ENCODE results near the gene PEAR1. TPM values are rescaled to one million over a fixed set of nuclear protein-coding genes. Genes with fewer than 3 reads are reported as not detected.
A peak's percentile ranks its signal among the peaks of the same experiment; 100 is the strongest.

The PEAR1 gene
- total RNA-seq, 1 experiment from 2014 or later: 0.23 TPM

DNA sequence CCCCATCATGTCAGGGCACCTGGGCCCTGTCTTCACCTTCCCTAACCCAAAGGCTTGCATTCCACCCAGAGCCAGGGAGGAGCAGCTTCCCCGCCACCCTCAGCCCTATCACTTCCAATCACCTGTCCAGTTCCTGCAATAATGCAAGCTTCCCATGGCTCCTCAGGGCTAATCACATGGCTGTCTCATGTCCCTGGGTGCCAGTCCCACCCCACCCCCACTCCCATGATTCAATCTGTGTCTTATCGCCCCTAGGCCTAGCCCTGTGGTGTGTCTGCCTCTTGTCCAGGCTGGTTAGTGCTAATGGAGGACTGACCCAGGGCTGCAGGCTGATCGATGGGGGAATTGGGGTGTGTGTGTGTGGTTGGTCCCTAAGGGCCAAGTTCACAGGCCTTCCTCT, 11.0 kb upstream of the PEAR1 start:
- DNase-seq (ENCODE audit: low read depth): no peak

DNA sequence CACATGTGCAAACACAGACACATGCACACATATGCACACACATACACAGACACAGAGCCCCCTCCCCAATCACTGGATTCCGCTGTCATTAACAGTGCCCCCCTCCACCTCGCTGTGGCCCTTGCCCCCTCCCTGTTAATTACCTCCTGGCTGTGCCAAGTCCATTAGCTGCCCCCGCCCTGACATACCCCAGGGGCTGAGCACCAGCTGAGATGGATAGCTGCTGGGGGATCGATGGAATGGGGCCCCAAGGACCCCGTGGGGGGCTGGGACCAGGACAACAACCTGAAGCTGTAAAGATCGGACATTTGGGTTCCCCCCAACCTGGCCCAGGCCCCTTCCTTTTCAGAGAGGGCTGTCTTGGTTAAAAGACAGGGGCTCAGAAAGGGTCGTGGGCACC, 9.6 kb upstream of the PEAR1 start:
- DNase-seq (ENCODE audit: low read depth): no peak

DNA sequence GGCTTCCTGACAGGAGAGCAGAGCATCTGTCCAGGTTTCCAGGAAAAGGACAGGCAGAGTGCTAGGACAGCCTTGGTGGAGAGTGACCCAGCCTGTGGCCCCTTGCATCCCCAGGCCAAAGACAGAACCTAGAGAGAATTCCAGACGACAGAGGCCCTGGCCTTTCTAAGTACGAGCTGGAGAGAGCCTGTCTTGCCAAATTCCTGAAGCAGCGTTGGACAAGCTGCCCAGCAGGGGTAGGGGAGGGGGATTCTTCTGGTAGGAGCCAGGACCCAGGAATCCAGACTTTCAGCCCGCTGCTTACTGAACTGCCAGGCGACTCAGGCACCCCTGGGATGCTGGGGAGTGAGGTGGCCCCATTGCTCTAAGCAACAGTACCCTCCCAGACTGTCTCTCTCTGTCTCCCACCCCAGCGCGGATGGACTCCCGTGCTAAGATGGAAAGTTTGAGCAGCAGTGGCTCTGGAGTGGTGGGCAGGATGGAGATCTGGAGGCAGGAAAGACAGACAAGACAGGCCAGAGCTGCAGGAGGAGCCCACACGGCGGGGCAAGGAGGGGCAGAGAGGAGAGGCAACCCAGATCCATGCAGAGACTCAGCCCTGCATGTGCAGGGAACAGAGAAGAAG, 8.8 kb upstream of the PEAR1 start:
- no peak for DNase-seq (ENCODE audit: low read depth)

- no peak for DNase-seq (ENCODE audit: low read depth)
Measured at GRCh38 chr1:156885314-156885713, 8.2 kb upstream of the PEAR1 start.

DNA sequence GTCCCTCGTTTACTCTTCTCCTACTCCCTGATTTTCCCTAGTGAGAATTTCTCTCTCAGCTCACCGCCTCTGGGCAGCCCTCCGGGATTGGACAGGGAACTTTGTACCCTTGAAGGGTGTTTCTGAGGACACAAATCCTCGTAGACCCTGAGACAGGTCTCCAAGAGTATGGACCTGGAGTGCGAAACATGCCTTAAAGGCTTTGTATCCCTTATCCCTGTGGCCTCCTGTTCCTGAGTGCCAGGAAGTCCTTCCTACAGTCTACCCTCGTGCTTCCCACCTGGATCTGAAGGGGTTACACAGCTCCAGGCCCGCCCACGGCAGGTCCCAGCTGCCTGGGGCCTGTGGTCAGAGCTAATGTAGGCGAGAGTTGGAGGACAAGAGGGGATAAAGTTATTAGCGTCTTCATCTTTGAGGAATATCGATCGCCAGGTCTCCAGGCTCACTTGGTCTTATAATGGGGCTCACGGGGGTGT, 7.6 kb upstream of the PEAR1 start:
- no peak for DNase-seq (ENCODE audit: low read depth)

GRCh38 chr1:156886583-156887281, 6.8 kb upstream of the PEAR1 start:
- no peak for DNase-seq (ENCODE audit: low read depth)

DNA sequence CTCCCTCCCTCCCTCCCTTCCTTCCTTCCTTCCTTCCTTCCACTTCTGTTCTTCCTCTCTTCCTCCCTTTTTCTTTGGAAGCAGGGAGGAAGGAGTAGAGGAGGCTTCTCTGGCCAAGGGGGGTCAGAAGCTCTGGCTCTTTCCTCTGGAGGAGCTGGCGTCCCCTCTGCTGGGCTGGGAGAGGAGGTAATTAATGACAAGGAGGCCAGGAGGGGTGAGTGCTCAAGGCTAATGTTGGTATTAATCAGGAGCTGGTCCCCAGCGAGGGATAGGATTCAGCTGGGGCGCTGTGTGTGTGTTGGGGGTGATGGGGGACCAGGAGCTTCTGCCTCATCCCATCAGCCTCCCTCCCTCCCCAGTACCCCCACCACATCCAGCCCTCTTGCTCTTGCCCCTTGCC, 6.2 kb upstream of the PEAR1 start:
- DNase-seq (ENCODE audit: low read depth): no peak

- no peak for DNase-seq (ENCODE audit: low read depth)
Measured at GRCh38 chr1:156887734-156888133, 5.8 kb upstream of the PEAR1 start.

DNA sequence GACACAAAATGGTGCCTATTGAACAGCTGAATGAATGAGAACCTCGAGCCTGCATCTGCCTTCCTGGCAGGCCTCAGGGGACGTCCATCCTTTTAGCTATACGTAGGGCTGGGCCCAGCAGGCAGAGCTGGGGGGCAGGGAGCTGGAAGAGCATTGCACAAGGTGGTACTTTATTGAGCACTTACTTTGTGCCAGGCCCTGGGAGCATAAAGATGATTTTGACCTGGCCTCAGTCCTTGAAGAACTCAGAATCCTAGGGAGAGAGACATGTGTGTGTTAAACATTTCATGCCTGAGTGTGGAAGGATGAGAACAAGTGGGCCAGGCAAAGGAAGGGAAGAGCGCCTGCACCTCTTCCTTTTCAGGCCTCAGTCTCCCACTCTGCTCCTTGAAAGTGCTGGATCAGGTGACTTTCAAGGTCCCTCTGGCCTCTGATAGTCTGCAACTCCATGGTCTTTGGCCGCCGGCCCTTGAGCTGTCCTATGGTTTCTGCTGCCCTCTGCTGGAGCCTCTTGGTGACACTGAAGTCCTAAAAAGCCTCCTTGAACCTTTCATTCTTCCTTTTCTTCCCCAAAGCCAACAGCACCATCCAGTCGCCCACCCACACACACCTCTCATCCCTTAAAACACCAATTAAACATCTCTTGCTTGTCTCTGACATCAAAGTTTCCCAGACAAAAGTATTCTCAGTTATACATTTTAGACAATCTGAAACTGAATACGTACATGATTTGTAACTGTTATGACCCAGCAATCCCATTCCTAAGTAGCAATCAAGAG, 3.5 kb upstream of the PEAR1 start:
- peak; percentile 67 for DNase-seq (ENCODE audit: low read depth)

DNA sequence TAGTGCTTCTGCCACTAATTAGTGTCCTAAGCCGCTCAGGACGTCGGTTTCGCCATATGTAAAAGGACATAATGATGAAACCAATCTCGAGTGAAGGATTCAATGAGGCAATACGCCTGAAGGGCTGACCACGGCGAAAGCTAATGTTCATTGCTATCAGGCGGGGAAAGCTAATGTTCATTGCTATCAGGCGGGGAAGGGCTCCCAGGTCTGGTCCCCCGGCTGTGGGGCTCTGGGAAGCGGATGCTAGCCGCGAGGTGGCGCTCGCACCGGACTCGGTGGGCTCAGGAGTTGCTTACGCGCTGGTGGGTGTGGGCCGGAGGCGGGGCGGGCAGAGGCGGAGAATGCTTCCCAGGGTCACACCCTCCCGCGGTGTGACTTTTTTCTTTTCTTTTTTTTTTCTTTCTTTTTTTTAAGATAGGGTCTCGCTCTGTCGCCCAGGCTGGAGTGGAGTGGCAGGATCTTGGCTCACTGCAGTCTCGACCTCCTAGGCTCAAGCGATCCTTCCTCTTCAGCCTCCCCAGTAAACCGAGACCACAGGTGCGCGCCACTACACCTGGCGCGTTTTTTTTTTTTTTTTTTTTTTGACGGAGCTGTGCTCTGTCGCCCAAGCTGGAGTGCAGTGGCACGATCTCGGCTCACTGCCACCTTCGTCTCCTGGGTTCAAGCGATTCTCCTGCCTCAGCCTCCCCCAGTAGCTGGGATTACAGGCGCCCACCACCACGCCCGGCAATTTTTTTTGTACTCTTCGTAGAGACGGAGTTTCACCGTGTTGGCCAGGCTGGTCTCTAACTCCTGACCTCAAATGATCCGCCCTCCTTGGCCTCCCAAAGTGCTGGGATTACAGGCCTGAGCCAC, 1.1 kb upstream of the PEAR1 start:
- DNase-seq (ENCODE audit: low read depth): peak; percentile 65

- DNase-seq (ENCODE audit: low read depth): no peak
Measured at GRCh38 chr1:156894001-156894400, 483 bp downstream of the PEAR1 start.

GRCh38 chr1:156894711-156895454, 1.4 kb downstream of the PEAR1 start:
- DNase-seq (ENCODE audit: low read depth): no peak

GRCh38 chr1:156895455-156895812, 1.9 kb downstream of the PEAR1 start:
- no peak for DNase-seq (ENCODE audit: low read depth)

DNA sequence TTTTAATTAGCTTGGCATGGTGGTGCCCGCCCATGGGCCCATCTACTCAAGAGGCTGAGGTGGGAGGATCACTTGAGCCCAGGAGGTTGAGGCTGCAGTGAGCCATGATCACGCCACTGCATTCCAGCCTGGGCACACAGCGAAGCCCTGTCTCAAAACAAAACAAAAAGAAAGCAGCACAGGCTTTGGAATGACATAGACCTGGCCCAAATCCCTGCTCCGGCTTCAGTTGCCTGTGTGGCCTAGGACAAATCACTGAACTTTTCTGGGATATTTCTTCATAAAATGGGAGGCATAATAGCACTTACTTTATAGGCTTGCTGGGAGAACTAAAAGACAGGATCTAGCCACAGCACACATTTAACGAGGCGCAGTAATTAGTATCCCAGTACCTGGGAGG, 2.4 kb downstream of the PEAR1 start:
- DNase-seq (ENCODE audit: low read depth): no peak

- peak; percentile 85 for DNase-seq (ENCODE audit: low read depth)
Measured at GRCh38 chr1:156896490-156897033, 3.0 kb downstream of the PEAR1 start.

- DNase-seq (ENCODE audit: low read depth): peak; percentile 77
Measured at GRCh38 chr1:156897078-156897825, 3.7 kb downstream of the PEAR1 start.

DNA sequence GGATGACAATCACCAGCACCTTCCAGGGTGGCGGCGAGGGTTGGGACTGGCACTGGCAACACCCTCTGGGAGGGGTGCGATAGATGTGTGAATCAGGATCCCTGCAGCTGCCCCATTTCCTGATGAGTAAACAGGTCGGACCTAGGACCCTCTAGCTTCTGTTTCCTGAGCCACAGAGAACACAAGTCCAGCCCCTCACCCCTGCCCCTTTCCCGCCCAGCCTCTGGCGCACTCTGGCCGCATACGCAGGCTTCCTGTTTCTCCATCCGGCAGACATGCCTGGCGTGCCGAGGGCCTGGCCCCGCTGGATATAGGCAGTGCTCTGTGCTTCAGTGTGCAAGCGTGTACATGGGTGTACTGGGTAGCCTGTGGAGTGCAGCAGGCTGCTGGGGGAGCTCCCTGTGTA, 4.6 kb downstream of the PEAR1 start:
- no peak for DNase-seq (ENCODE audit: low read depth)

- DNase-seq (ENCODE audit: low read depth): no peak
Measured at GRCh38 chr1:156898971-156899664, 5.6 kb downstream of the PEAR1 start.

- DNase-seq (ENCODE audit: low read depth): no peak
Measured at GRCh38 chr1:156899956-156900718, 6.6 kb downstream of the PEAR1 start.
